DND-41 (cell line): Measurements from ENCODE around the gene SLC1A2.

Source experiments
- ATAC-seq: fragments of 200-7000 bp; cut with Tn5 transposase; 3 replicates; pipeline ENCODE4 v1.9.1; 2021; ENCODE audit warnings: low read depth; ENCODE audit not compliant: insufficient read depth
- DNase-seq: peaks from one replicate; pipeline ENCODE4 v3.0.0-alpha.2; 2020
- H2AFZ ChIP-seq: 2 replicates; pipeline ENCODE4 v1.6.0; 2012; ENCODE audit warnings: low read depth, low read length
- H3K27ac ChIP-seq: 2 replicates; pipeline ENCODE4 v1.5.1; 2012; ENCODE audit warnings: low read length, inconsistent platforms
- H3K27me3 ChIP-seq: fragments of 200-600 bp; sonication (generic); 2 replicates; pipeline ENCODE4 v1.6.0; 2012; ENCODE audit warnings: low read length, mild to moderate bottlenecking, inconsistent platforms; ENCODE audit not compliant: insufficient read depth, poor library complexity
- H3K36me3 ChIP-seq: 2 replicates; pipeline ENCODE4 v1.5.1; 2012; ENCODE audit warnings: low read length, inconsistent platforms; ENCODE audit not compliant: insufficient read depth
- H3K4me1 ChIP-seq: 2 replicates; pipeline ENCODE4 v1.5.1; 2012; ENCODE audit warnings: mild to moderate bottlenecking, low read length; ENCODE audit not compliant: insufficient read depth
- H3K4me2 ChIP-seq: 2 replicates; pipeline ENCODE4 v1.6.0; 2012; ENCODE audit warnings: mild to moderate bottlenecking, moderate library complexity, low read length, inconsistent platforms; ENCODE audit not compliant: insufficient read depth
- H3K4me3 ChIP-seq, 2 experiments: fragments of 200-600 bp in 1 of 2; shearing (Covaris generic) in 1 of 2; 2 replicates each; pipeline ENCODE4 v1.5.1; 2012 to 2016; ENCODE audit warnings: inconsistent platforms in 2 of 2, low read length in 2 of 2, mild to moderate bottlenecking in 2 of 2, low read depth in 1 of 2, moderate library complexity in 1 of 2
- H3K79me2 ChIP-seq: 2 replicates; pipeline ENCODE4 v1.6.0; 2012; ENCODE audit warnings: low read length, inconsistent platforms; ENCODE audit not compliant: insufficient read depth
- H3K9ac ChIP-seq: 2 replicates; pipeline ENCODE4 v1.6.0; 2012; ENCODE audit warnings: low read depth, mild to moderate bottlenecking, inconsistent platforms, low read length, moderate library complexity
- H3K9me3 ChIP-seq: 2 replicates; pipeline ENCODE4 v1.5.1; 2012; ENCODE audit warnings: low read length, moderate library complexity, mild to moderate bottlenecking, inconsistent platforms; ENCODE audit not compliant: insufficient read depth, severe bottlenecking
- H4K20me1 ChIP-seq: 2 replicates; pipeline ENCODE4 v1.6.0; 2012; ENCODE audit warnings: low read length; ENCODE audit not compliant: insufficient read depth
- CTCF ChIP-seq: IDR thresholded peaks from 2 replicates; pipeline ENCODE4 v1.5.1; 2012; ENCODE audit warnings: borderline replicate concordance, low read length, moderate library complexity, mild to moderate bottlenecking; ENCODE audit not compliant: poor library complexity, severe bottlenecking; ENCODE audit errors: extremely low read depth
- EZH2 ChIP-seq: IDR thresholded peaks from 3 replicates; pipeline ENCODE4 v1.6.1; 2012; ENCODE audit warnings: borderline replicate concordance, low read depth, mild to moderate bottlenecking, moderate library complexity, low read length, inconsistent platforms; ENCODE audit not compliant: severe bottlenecking

The SLC1A2 gene

GRCh38 chr11:35259529-35259928 is 159.8 kb downstream of the SLC1A2 start:
- no peak for ATAC-seq
- no peak overlapping the region for H3K27ac ChIP-seq
- TF ChIP-seq CTCF (no peak), EZH2 (no peak)

GRCh38 chr11:35257281-35257680 is 162.1 kb downstream of the SLC1A2 start:
- Histone ChIP-seq H3K9me3 (no peaks in the 10 kb centered on the region), H3K79me2 (no peaks in the 10 kb centered on the region), H3K4me3 (no peak overlapping the region), H3K27me3 (no peaks in the 10 kb centered on the region), H3K36me3 (no peaks in the 10 kb centered on the region), H2AFZ (no peak overlapping the region), H3K9ac (no peak overlapping the region), H3K27ac (no peak overlapping the region), H4K20me1 (no peaks in the 10 kb centered on the region), H3K4me1 (no peaks in the 10 kb centered on the region), H3K4me2 (no peak overlapping the region)
- ATAC-seq (peak; percentile 58; the same call in 2 of the 3 replicates), DNase-seq (no peak)
- no peak for TF ChIP-seq CTCF
- TF ChIP-seq EZH2, result no peak

More at GRCh38 chr11:35259529-35259928, 159.8 kb downstream of the SLC1A2 start:
- Histone ChIP-seq H3K4me1 (no peaks in the 10 kb centered on the region), H4K20me1 (no peaks in the 10 kb centered on the region), H3K27me3 (no peaks in the 10 kb centered on the region), H3K79me2 (no peaks in the 10 kb centered on the region), H3K4me2 (no peak overlapping the region), H2AFZ (no peak overlapping the region), H3K9ac (no peak overlapping the region), H3K4me3 (no peak overlapping the region), H3K36me3 (no peaks in the 10 kb centered on the region), H3K9me3 (no peaks in the 10 kb centered on the region)
- DNase-seq, result no peak

- no peak overlapping the region for H3K4me2 ChIP-seq
- DNase-seq (no peak), ATAC-seq (no peak)
- TF ChIP-seq CTCF (no peak), EZH2 (no peak)
- no peak overlapping the region for H2AFZ ChIP-seq
- no peaks in the 10 kb centered on the region for H4K20me1 ChIP-seq
- no peaks in the 10 kb centered on the region for H3K27me3 ChIP-seq
- no peak overlapping the region for H3K4me3 ChIP-seq
- H3K9me3 ChIP-seq, result no peaks in the 10 kb centered on the region
- no peaks in the 10 kb centered on the region for H3K4me1 ChIP-seq
- no peaks in the 10 kb centered on the region for H3K36me3 ChIP-seq
- H3K79me2 ChIP-seq, result no peaks in the 10 kb centered on the region
- no peak overlapping the region for H3K27ac ChIP-seq
- no peak overlapping the region for H3K9ac ChIP-seq
Observed at GRCh38 chr11:35256296-35256695, 163.1 kb downstream of the SLC1A2 start.

GRCh38 chr11:35255514-35255913 is 163.8 kb downstream of the SLC1A2 start:
- TF ChIP-seq CTCF (no peak), EZH2 (no peak)
- Histone ChIP-seq H3K9ac (no peak overlapping the region), H3K4me3 (no peak overlapping the region), H4K20me1 (no peaks in the 10 kb centered on the region), H3K9me3 (no peaks in the 10 kb centered on the region), H3K4me1 (no peaks in the 10 kb centered on the region), H3K27me3 (no peaks in the 10 kb centered on the region), H3K79me2 (no peaks in the 10 kb centered on the region), H3K36me3 (no peaks in the 10 kb centered on the region), H3K27ac (no peak overlapping the region), H2AFZ (no peak overlapping the region), H3K4me2 (no peak overlapping the region)
- ATAC-seq (no peak), DNase-seq (no peak)
